Bronchial epithelial cell (primary cell): Measurements from ENCODE around the gene ZFYVE27. TPM values are rescaled to one million over a fixed set of nuclear protein-coding genes. Genes with fewer than 3 reads are reported as not detected.

Source experiments
- DNase-seq: peaks from one replicate; pipeline ENCODE4 v3.0.0-alpha.2; 2010; ENCODE audit warnings: low read depth
- FAIRE-seq: peaks from 2 replicates; lab custom pipeline; 2011; peaks lifted over from hg19 to GRCh38; lab: Jason Lieb, UNC
- H3K27me3 ChIP-seq: 2 replicates; pipeline ENCODE4 v1.5.1; 2011; ENCODE audit warnings: low read length; ENCODE audit not compliant: control insufficient read depth, insufficient read depth
- H3K36me3 ChIP-seq: 2 replicates; pipeline ENCODE4 v1.5.1; 2011; ENCODE audit warnings: low read length; ENCODE audit not compliant: control insufficient read depth, insufficient read depth
- H3K4me3 ChIP-seq: 2 replicates; pipeline ENCODE4 v1.5.1; 2011; ENCODE audit warnings: mild to moderate bottlenecking, low read depth, low read length, control low read depth
- CTCF ChIP-seq: IDR thresholded peaks from 2 replicates; pipeline ENCODE4 v1.5.1; 2011; ENCODE audit warnings: mild to moderate bottlenecking, moderate library complexity, low read length, control low read depth, inconsistent platforms; ENCODE audit not compliant: insufficient read depth, severe bottlenecking
- total RNA-seq: library from RNA; depleted of rRNA; stranded (reverse); fragments of >200 nt; gene quantifications from 2 replicates; pipeline ENCODE4 v1.2.1, GENCODE V29; 2014

ZFYVE27 gene
- total RNA-seq, 1 donor from 2014 or later: 15.3 TPM

- H3K27me3 ChIP-seq: no peaks in the 10 kb centered on the region
- FAIRE-seq (no peak), DNase-seq (peak; percentile 62)
- TF ChIP-seq CTCF: no peak
- H3K4me3 ChIP-seq: peak overlapping the region; percentile 84
- peaks cover 8% of the 10 kb centered on the region for H3K36me3 ChIP-seq
Measured at GRCh38 chr10:97737770-97738265, 890 bp downstream of the ZFYVE27 start.

GRCh38 chr10:97738616-97739015 lies 1.7 kb downstream of the ZFYVE27 start:
- no peak for FAIRE-seq
- no peak for TF ChIP-seq CTCF

GRCh38 chr10:97740613-97741012 lies 3.7 kb downstream of the ZFYVE27 start:
- Histone ChIP-seq H3K27me3 (no peaks in the 10 kb centered on the region), H3K36me3 (peaks cover 16% of the 10 kb centered on the region), H3K4me3 (no peak overlapping the region)
- DNase-seq (no peak), FAIRE-seq (no peak)
- no peak for TF ChIP-seq CTCF

More at GRCh38 chr10:97738616-97739015, 1.7 kb downstream of the ZFYVE27 start:
- Histone ChIP-seq H3K4me3 (no peak overlapping the region), H3K36me3 (peaks cover 13% of the 10 kb centered on the region), H3K27me3 (no peaks in the 10 kb centered on the region)
- no peak for DNase-seq

GRCh38 chr10:97743169-97743943 lies 6.4 kb downstream of the ZFYVE27 start:
- no peaks in the 10 kb centered on the region for H3K27me3 ChIP-seq
- FAIRE-seq: no peak
- no peak for TF ChIP-seq CTCF
- no peak for DNase-seq
- H3K4me3 ChIP-seq: no peak overlapping the region
- peaks cover 21% of the 10 kb centered on the region for H3K36me3 ChIP-seq

- Histone ChIP-seq H3K36me3 (peaks cover 26% of the 10 kb centered on the region), H3K27me3 (no peaks in the 10 kb centered on the region), H3K4me3 (no peak overlapping the region)
- no peak for TF ChIP-seq CTCF
- FAIRE-seq: peak; percentile 55
- DNase-seq: no peak
Measured at GRCh38 chr10:97744405-97745035, 7.6 kb downstream of the ZFYVE27 start.
